PC-9 (cell line): ENCODE results near the gene PAX1. TPM values are rescaled to one million over a fixed set of nuclear protein-coding genes. Genes with fewer than 3 reads are reported as not detected.

Source experiments
- BruUV-seq: library from RNA; stranded (reverse); fragments of 400-500 nt; replicated peaks from 2 replicates; lab custom pipeline; 2021; lab: Mats Ljungman, UMichigan
- CTCF ChIA-PET: fragments of 300-600 bp; sonication (Branson Sonifier 250); formaldehyde crosslinking; loops from one replicate; lab custom pipeline; 2022; ENCODE audit warnings: antibody characterized with exemption; lab: Charles Lee
- POLR2A ChIA-PET: fragments of 300-600 bp; sonication (Branson Sonifier 250); formaldehyde crosslinking; loops from one replicate; lab custom pipeline; 2022; ENCODE audit warnings: antibody characterized with exemption; ENCODE audit not compliant: unreplicated experiment; lab: Charles Lee
- DNase-seq, 2 experiments: peaks; one replicate each; pipeline versions ENCODE4 v3.0.0 to v3.0.0-alpha.2; 2015 to 2022; ENCODE audit warnings: mixed read lengths in 1 of 2
- H2AFZ ChIP-seq: fragments of 200-600 bp; sonication (generic); 2 replicates; pipeline ENCODE4 v1.8.1; 2017; ENCODE audit warnings: antibody characterized with exemption
- H3F3A ChIP-seq: fragments of 200-600 bp; sonication (generic); 2 replicates; pipeline ENCODE4 v1.8.1; 2017; ENCODE audit warnings: antibody characterized with exemption, mild to moderate bottlenecking, low read depth; ENCODE audit not compliant: insufficient read depth
- H3K27ac ChIP-seq: fragments of 200-600 bp; sonication (generic); 2 replicates; pipeline ENCODE4 v1.6.1; 2016; ENCODE audit warnings: mixed run types
- H3K27me3 ChIP-seq: fragments of 200-600 bp; sonication (generic); 2 replicates; pipeline ENCODE4 v1.6.1; 2016; ENCODE audit warnings: low read depth, mixed run types; ENCODE audit not compliant: insufficient read depth
- H3K36me3 ChIP-seq: fragments of 200-600 bp; sonication (generic); 2 replicates; pipeline ENCODE4 v1.6.1; 2016; ENCODE audit warnings: low read depth, mixed run types
- H3K4me1 ChIP-seq: fragments of 200-600 bp; sonication (generic); replicated peaks from 2 replicates; pipeline ENCODE4 v1.6.1; 2016; ENCODE audit warnings: mixed run types; ENCODE audit not compliant: insufficient read depth
- H3K4me2 ChIP-seq: fragments of 200-600 bp; sonication (generic); 2 replicates; pipeline ENCODE4 v1.6.1; 2017; ENCODE audit warnings: mixed run types
- H3K4me3 ChIP-seq: fragments of 200-600 bp; sonication (generic); 2 replicates; pipeline ENCODE4 v1.6.1; 2016; ENCODE audit warnings: mixed run types
- H3K79me2 ChIP-seq: fragments of 200-600 bp; sonication (generic); 2 replicates; pipeline ENCODE4 v1.6.1; 2017; ENCODE audit warnings: low read depth, mixed run types
- H3K9me2 ChIP-seq: fragments of 200-600 bp; sonication (generic); 2 replicates; pipeline ENCODE4 v1.8.1; 2017; ENCODE audit warnings: mild to moderate bottlenecking; ENCODE audit not compliant: insufficient read depth
- H3K9me3 ChIP-seq: fragments of 200-600 bp; sonication (generic); 2 replicates; pipeline ENCODE4 v1.8.1; 2016; ENCODE audit warnings: low read depth; ENCODE audit not compliant: insufficient read depth
- H4K20me1 ChIP-seq: fragments of 200-600 bp; sonication (generic); 2 replicates; pipeline ENCODE4 v1.8.1; 2017; ENCODE audit not compliant: insufficient read depth
- CTCF ChIP-seq: fragments of 200-600 bp; sonication (generic); conservative IDR thresholded peaks from 2 replicates; pipeline ENCODE4 v1.6.1; 2017; ENCODE audit warnings: mixed run types, antibody characterized with exemption, mild to moderate bottlenecking, moderate library complexity
- EZH2 ChIP-seq: fragments of 200-600 bp; sonication (generic); IDR thresholded peaks from 2 replicates; pipeline ENCODE4 v1.8.0; 2017; ENCODE audit warnings: antibody characterized with exemption, low read depth
- intact Hi-C: fragments of 100-400 bp; cut with micrococcal nuclease; formaldehyde crosslinking; loops from one replicate; pipeline ENCODE4 v1.10.0; 2022; ENCODE audit not compliant: unreplicated experiment
- total RNA-seq: library from RNA; stranded (reverse); gene quantifications from 2 replicates; pipeline ENCODE4 v1.2.3, GENCODE V29; 2021

Gene PAX1
- total RNA-seq, 1 experiment from 2014 or later = not detected

- intact Hi-C loops = no loop called here
- H3K9me2 ChIP-seq = no peaks in the 10 kb centered on the region
- TF ChIP-seq CTCF (no peak), EZH2 (no peak)
- CTCF ChIA-PET = no interaction called here
- H2AFZ ChIP-seq = no peak overlapping the region
- H3K4me3 ChIP-seq = no peak overlapping the region
- H3K4me1 ChIP-seq = no peaks in the 10 kb centered on the region
- DNase-seq = no peak
- H3K79me2 ChIP-seq = no peaks in the 10 kb centered on the region
- H3K4me2 ChIP-seq = no peak overlapping the region
- no peak overlapping the region for H3K27ac ChIP-seq
- H3K36me3 ChIP-seq = no peaks in the 10 kb centered on the region
- no peaks in the 10 kb centered on the region for H3F3A ChIP-seq
- no peaks in the 10 kb centered on the region for H3K9me3 ChIP-seq
- POLR2A ChIA-PET = no interaction called here
- no peaks in the 10 kb centered on the region for H4K20me1 ChIP-seq
- no TSS peak for BruUV-seq
- no peaks in the 10 kb centered on the region for H3K27me3 ChIP-seq
Observed at GRCh38 chr20:21741266-21741665, 35.8 kb downstream of the PAX1 start.

GRCh38 chr20:21762646-21763045 lies 57.2 kb downstream of the PAX1 start:
- no peaks in the 10 kb centered on the region for H3K9me2 ChIP-seq
- no TSS peak for BruUV-seq
- no peaks in the 10 kb centered on the region for H3K9me3 ChIP-seq
- CTCF ChIA-PET = no interaction called here
- no peaks in the 10 kb centered on the region for H3K79me2 ChIP-seq
- no peaks in the 10 kb centered on the region for H3K36me3 ChIP-seq
- DNase-seq = no peak
- no peaks in the 10 kb centered on the region for H4K20me1 ChIP-seq
- H3K4me1 ChIP-seq = no peaks in the 10 kb centered on the region
- H3F3A ChIP-seq = no peaks in the 10 kb centered on the region
- H3K4me3 ChIP-seq = no peak overlapping the region
- intact Hi-C loops = no loop called here
- POLR2A ChIA-PET = no interaction called here
- H2AFZ ChIP-seq = no peak overlapping the region
- TF ChIP-seq EZH2 (no peak), CTCF (no peak)
- no peaks in the 10 kb centered on the region for H3K27me3 ChIP-seq
- no peak overlapping the region for H3K27ac ChIP-seq
- no peak overlapping the region for H3K4me2 ChIP-seq

GRCh38 chr20:21767200-21767738 lies 61.8 kb downstream of the PAX1 start:
- H3K27me3 ChIP-seq = no peaks in the 10 kb centered on the region
- intact Hi-C loops = no loop called here
- H3K4me1 ChIP-seq = no peaks in the 10 kb centered on the region
- H3F3A ChIP-seq = no peaks in the 10 kb centered on the region
- no peak for DNase-seq
- ChIA-PET CTCF (interaction anchor here (0.7 kb wide), 1 partner anchor 48 kb away, joined by 3 read pairs; no protein-coding TSS in a partner anchor), POLR2A (no interaction called here)
- no peak overlapping the region for H2AFZ ChIP-seq
- no peak overlapping the region for H3K27ac ChIP-seq
- H3K79me2 ChIP-seq = no peaks in the 10 kb centered on the region
- no peaks in the 10 kb centered on the region for H3K9me3 ChIP-seq
- no TSS peak for BruUV-seq
- TF ChIP-seq EZH2 (no peak), CTCF (no peak)
- no peaks in the 10 kb centered on the region for H3K9me2 ChIP-seq
- no peaks in the 10 kb centered on the region for H3K36me3 ChIP-seq
- no peak overlapping the region for H3K4me3 ChIP-seq
- no peaks in the 10 kb centered on the region for H4K20me1 ChIP-seq
- no peak overlapping the region for H3K4me2 ChIP-seq
